HG03280 (cell line): ENCODE measurements around the gene EXO1.
"Not testable (repeated sequence)": the region's sequence is repeated elsewhere in the genome, so short reads cannot be mapped to it uniquely, and the experiment has no call there.

Source experiments
- ATAC-seq: cut with Tn5 transposase; IDR thresholded peaks from one replicate; pipeline ENCODE4 v1.9.1; 2021; ENCODE audit warnings: mild to moderate bottlenecking, moderate library complexity; ENCODE audit not compliant: unreplicated experiment

Gene EXO1

DNA sequence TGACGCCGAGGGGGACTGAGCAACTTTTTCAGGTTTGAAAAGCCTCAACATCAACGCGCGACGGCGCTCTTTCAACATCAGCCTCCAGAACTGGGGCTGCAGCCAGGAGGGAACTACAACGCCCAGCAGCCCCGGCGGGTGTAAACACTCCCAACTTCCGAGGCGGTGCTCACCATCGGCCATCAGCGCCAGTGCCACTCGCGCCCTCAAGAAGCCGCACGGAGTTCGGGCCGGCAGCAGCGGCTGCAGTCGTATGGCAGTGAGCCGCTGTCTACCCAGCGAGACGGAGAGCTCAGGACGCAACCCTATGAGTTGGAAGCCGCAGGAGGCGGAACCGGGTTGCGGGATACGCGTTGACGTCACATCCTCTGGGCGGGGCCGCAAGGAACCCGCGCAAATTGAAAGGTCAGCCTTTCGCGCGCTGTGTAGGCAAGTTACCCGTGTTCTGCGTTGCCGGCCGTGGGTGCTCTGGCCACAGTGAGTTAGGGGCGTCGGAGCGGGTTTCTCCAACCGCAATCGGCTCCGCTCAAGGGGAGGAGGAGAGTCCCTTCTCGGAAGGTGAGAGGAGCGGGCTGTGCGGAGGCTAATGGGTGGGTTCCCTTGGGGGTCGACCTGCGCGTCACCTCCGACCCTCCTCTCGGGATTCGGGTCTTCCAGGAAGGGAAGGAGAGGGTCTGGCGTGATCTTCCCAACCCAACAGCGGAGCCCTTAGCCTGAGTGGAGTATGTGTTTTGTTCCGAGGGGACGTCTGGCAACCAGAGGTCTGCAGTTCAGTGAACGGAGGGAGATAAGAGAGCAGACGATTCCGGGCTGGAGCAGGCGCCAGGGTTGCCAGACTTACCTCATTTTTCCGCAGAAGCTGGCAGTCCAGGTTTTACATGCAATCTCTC is at the start of gene EXO1:
EXO1 (plus strand) TSS at position 409 of the 890 bp plus-strand sequence. CDS start 2,222 bp downstream, outside the sequence.
- ATAC-seq = peak; percentile 97

DNA sequence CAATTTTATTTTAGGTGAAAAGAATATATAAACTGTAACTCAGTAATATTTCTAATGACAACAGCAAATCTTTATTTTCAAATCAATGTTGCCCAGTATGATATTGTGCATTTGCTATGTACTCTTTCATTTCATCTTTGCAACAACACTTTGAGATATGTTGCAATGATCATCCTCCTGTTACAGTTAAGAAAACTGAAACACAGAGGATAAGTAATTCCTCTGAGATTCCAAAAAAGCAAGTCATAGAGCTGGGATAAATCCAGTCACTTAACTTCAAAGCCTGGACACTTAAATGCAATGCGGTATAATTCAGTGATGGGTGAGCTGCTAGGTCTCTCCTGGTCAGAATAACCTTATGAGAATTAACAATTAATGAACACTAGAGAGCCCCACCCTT is 48.6 kb upstream of the EXO1 start:
- no peak for ATAC-seq

DNA sequence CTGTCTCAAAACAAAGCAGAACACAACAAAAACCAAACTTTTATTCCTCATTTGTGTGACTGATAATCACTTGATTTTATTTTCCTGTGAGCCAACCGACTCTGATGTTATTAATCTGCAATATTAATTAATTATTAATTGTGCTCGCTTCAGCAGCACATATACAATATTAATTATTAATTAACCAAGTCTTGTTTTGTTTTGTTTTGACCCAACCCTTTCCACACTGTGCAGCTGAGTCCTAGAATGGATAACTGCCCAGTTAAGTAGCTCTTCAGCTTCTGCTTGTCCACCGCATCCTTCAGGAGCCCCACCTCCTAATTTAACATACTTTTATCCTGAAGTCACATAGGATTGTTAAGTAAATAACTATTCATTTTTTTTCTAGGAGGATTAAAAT is 47.4 kb upstream of the EXO1 start:
- no peak for ATAC-seq

DNA sequence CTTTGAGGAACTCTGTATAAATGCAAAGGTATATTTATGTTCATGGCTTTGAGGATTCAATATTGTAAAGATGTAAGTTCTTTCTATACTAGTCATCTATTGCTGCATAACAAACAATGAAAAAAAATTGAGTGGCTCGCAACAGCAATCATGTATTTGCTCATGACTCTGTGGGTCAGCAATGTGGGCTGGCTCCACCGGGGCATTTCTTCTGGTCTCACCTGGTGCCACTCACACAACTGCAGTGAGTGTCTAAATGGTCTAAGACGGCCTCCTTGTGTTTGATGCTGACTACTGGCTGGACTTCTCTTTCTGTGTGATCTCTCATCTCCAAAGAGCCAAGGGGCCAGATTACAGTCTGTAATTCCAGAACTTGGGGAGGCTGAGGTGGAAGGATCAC is 45.1 kb upstream of the EXO1 start:
- ATAC-seq = no peak

DNA sequence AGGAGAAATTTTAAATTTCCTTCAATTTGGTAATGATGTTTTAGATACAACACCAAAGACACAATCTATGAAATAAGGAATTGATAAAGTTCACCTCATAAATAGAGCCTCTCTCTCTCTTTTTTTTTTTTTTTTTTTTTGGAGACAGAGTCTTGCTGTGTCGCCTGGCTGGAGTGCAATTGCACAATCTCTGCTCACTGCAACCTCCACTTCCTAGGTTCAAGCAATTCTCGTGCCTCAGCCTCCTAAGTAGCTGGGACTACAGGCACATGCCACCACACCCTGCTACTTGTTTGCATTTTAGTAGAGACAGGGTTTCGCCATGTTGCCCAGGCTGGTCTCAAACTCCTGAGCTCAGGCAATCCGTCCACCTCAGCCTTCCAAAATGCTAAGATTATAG is 43.3 kb upstream of the EXO1 start:
- not testable (repeated sequence) for ATAC-seq

DNA sequence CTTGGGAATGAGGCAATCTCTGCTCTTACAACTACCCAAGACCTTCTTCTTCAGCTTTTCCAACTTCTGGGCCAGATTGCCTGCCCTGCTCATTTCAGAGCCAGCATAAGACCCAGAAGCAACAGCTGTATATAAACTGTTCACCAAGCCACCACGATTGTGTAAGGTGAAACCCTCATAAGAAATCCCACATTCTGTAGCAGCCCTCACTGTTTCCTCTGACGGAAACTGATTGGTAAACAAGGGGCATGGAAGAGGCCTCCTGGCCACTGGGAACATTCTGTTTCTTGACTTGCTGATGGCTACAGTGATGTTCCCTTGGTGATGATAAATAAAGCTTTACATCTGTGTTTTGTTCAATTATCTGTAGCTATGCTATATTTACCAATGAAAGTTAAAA is 39.7 kb upstream of the EXO1 start:
- no peak for ATAC-seq

DNA sequence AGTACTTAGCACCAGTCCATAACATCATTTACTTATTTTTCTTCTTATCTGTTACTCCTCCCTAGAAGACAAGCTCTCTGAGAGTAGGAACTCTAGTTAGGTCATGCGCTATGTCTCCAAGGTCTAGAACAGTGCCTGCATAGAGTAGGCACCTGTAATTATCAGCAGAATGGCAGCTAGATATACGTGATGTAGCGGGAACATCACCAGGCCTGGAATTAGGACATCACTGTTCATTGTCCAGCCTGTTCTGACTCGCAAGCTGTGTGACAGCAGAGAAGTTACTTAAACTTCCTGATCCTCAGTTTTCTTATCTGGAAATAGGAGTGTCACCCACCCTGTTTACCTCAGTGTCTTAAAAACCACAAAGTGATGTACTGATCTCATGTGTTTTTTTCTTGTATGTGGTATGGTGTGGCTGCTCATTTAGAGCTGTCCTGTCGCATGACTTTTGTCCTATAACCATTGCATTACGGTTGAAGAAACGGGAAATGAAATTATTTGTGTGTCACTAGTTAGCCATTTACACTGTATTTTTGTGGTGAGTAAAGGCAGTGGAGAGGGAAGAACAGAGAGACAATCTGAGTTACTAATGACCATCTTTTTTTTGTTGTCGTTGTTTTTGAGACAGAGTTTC is 37.1 kb upstream of the EXO1 start:
- peak; percentile 49 for ATAC-seq

DNA sequence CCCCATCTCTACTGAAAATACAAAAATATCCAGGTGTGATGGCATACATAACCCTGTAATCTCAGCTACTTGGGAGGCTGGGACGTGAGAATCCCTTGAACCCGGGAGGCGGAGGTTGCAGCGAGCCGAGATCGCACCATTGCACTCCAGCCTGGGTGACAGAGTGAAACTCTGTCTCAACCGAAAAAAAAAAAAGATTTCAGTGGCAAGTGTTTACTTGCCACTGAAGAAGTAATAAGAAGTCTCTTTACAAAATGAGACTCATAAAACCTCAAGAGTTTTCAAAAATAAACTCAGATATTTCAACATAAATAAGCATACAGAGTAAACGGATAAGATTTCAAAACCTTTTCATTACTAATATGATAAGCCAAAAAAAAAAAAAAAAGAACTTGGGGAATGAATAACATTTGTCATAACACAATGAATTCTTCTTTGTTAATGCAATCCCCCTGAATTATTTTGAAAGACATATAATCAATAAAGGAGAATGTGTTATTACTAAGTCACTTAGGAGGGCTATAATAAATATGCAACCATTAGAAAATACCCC is 34.2 kb upstream of the EXO1 start:
- no peak for ATAC-seq

DNA sequence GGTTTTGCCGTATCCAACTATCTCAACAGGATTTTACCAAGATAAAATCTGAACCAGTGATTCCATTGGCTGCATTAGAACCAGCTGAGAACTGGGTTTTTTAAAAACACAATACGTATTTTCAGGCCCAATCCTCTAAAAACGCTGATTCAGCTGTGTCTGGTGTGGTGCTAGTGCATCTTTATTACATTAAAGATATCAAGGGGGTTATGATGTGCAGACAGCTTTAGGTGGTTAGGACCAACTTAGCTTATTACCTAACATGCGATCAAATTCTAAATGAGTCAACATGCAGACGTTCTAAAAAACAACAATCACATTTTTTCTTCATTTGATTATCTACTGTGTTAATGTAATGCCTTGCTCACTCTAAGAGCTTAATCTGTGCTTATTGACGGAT is 32.0 kb upstream of the EXO1 start:
- ATAC-seq = no peak

DNA sequence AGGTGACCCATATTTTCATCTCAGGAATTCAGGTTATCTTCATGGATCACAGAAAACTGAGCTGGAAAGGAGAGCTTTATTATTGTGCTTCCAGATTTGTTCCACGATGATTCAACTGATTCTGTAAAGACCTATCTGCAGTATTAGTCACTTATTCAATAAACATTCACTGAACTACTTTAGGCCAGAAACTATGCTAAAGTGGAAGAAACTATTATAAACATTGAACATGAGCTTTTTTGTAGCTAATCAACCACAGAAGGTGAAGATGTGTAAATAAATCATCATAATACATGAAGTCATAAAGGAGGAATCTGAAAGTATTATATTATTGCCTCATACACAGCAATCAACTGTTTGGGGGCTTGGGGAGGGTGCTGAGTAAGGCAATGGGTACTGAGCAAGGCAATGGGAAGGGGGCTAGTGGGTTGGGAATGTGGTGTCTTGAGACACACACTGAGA is 30.6 kb upstream of the EXO1 start:
- ATAC-seq = no peak

DNA sequence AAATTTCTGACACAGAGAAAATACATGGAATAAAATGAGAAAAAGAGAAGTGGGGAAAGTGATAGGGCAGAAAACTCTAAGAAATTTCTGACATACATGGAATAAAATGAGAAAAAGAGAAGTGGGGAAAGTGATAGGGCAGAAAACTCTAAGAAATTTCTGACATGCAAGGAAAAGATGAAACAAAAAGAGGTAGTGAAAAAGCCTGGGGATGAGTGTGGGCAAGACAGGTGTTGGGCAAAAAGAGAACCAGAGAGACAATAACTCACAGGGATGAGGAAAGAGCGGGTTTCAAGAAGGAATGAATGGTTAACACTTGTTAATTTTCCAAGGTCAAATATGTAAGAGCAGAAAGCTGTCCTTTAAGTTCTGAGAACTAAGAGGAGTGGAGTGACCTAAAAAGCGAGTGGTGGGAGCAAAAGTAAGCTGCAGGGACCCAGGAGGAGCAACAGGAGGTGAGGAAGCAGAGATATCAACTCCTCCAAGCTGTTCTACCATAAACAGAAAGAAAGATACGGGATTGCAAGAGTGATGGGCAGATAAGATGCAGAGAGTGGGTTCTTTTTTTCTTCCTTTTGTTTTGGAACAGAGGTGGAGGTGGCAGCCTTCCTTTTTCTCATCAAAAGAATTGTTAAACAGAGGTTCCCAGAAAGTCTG is 29.9 kb upstream of the EXO1 start:
- ATAC-seq = no peak

DNA sequence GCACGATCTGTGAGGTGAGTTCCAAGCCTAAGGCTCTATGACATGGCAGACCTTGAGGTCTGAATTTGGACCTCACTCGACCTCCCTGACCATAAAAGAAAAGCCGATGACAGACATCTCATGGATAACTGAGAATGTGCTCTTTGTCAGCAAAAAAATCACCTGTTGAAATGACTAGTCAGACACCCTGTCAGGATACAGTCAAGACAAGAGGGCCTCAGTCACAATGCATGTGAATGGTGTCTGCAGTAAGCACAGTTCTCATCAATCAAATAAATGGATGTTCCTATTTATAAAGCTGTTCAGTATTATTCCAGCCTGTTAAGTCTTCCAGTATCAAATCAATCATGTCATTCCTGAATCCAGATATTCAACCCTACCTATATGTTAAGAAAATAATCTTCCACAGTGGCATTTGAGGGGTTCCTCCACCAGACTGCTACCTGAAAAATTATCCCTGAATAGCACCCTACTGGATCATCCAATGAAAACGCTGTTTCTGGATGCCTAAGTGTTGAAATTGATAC is 28.6 kb upstream of the EXO1 start:
- ATAC-seq = no peak

DNA sequence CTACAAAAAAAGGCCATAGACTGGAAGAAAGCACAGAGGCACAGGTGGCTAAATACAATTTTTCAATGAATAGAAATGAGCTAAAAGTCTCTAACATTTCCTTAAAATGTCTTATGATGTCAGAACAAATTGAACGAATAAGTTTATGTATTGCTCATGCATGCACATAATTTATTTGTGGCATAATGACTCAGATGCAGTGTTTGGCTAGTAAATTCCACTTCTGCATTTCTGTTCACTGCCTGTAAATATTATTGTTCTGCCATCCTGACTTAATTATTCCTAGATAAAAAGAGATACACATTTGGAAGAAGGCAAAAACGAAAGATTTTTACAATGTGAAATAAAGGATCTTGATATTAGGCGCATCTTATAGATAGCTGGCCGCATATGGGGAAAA is 26.6 kb upstream of the EXO1 start:
- ATAC-seq = no peak

DNA sequence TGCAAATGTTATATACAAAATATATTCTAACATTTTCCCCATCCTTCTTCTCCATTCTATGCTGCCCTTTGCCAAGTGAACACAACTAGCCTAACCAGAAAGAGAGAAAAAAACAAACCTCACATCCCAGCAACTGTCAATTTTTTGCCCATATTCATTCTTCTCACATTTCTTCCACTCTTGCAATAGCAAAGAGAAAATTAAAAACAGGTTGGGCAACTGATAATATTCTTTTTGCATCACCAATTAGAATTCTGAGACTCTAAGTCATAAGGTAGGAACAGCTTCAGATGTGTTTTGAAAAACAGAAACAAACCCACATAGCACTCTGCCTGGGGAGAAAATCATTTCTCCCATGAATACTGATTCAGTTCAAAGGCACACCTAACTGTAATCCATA is 25.2 kb upstream of the EXO1 start:
- ATAC-seq = no peak

DNA sequence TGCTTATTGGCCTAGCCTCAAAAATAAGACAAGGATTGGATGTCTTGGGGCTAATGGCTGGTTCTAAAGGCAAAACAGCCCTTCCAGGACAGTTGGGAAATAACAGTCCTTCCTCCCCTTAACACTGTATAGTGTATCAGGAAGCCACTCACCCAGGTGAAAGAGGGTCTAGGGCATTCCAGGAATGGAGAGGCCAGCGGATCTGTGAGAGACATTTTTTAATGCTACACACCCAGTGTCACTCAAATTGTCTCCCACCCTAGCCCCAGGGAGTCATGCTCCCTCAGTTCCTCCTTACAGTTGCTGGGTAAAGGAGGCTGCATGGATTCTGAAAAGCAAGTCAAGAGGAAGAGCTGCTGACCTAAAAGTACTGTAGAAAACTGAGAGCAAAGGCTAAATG is 24.1 kb upstream of the EXO1 start:
- ATAC-seq = no peak

DNA sequence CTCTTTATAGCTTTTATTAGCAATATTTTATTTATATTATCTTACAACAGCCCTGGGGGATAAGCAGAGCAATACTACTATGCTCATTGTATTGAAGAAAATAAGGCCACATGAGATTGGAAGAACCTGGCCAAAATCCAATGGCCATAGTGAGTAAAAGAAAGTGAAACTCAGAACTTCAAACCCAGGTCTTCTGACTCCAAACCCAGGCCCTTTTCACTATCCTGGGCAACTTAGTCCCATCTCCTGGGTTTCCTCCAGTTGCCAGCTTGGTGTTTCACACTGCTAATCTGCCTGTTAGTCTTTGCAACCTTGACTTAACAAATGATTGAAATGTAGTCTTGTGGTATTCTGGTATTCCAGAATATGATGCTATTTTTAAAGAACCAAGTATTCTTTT is 22.4 kb upstream of the EXO1 start:
- ATAC-seq = no peak

DNA sequence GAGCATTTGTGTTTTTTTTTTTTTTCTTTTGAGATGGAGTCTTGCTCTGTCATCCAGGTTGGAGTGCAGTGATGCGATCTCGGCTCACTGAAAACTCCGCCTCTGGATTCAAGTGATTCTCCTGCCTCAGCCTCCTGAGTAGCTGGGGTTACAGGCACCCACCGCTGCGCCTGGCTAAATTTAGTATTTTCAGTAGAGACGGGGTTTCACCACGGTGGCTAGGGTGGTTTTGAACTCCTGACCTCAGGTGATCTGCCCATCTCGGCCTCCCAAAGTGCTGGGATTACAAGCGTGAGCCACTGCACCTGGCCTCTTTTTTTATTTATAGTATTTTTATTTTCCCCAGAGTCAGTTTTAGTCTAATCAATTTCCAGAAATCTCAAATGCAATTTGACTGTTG is 21.4 kb upstream of the EXO1 start:
- ATAC-seq = not testable (repeated sequence)

DNA sequence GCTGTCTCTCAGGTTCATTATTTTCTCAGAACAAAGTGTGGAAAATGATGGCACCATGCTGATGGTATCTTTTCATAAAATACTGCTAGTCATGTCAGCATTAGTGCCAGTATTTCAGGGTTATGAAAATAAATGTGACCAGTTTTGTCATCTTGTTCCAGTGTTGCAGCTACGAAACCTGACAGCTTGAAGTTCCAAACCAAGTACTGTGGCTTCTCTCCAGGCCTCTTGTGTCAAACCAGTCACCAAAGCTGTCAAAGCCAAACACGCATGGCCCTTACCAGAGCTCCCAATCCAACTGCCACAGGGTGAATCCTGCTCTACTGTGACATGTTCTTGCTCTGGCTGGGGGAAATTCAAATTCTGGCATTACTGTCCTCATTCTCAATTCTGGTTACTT is 20.7 kb upstream of the EXO1 start:
- ATAC-seq = no peak

DNA sequence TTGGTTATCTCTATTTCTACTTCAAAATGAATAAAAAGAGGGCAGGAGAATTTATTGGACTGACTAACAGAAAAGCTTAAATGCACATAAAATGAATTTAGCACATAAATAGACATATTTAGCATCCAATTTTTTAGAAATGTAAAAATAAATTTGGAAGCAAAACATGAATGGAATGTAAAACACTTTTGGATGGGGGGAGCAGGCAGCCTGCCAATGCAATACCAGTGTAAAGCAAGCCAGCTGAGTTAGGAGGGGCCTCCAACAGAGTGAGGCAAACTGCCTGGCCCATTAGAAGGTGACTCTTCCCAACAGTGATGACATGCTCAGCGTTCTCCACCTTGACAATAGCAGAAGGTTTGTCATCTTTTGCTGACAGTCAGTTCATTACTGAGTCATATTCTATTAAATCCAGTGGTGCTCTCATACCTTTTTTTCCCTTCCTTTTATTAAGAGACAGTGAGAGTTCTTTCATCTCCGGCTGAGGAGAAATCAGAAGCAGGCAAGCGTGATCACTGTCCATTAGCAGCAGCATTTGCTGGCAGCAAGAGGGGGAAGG is 19.5 kb upstream of the EXO1 start:
- no peak for ATAC-seq

DNA sequence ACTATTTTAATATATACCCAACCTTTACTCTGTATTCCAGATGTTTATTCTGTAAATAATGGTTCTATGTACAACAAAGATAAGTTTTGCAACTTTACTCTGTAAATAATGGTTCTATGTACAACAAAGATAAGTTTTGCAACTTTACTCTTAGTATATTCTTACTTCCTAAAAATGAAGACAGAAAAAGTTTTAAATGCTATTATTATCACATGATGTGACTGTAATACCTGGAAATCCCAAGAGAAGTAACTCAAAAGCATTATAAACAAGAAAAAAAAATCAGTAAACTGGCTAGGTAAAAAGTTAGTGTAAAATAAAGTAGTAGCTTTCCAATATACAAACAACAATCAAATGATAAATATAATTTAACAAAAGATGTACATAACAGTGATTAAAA is 18.5 kb upstream of the EXO1 start:
- no peak for ATAC-seq
